ENCODE results near the gene SNX10. TPM values are rescaled to one million over a fixed set of nuclear protein-coding genes. Genes with fewer than 3 reads are reported as not detected.

Gene SNX10
- total and polyA plus RNA-seq, 2 donors (not counting 1 experiment from before 2014, with no cell fraction given): under 0.01 to 0.41 TPM

DNA sequence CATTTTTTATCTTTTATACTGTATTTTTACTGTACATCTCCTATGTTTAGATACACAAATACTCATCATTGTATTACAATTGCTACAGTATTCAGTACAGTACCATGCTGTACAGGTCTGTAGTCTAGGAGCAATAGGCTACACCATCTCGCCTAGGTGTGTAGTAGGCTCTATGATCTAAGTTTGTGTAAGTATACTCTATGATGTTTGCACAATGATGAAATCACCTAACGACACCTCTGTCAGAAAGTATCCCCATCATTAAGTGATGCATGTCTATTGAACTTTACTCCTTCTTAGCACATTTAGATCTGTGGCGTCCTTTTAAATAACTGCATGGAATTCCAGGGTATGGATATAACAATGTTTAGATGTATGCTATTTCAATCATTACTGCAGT is 112.0 kb downstream of the SNX10 start:
- Histone ChIP-seq H3K79me2 (ENCODE audit: control insufficient read depth, insufficient read depth, low read length) (no peaks in the 10 kb centered on the region), H3K27me3 (ENCODE audit: control insufficient read depth, insufficient read depth, low read length) (no peaks in the 10 kb centered on the region), H3K4me3 (replicated peaks in 1 of 4; ENCODE audit: control extremely low read depth in 1 of 4, insufficient read depth in 1 of 4, low read depth in 3 of 4, low read length in 4 of 4) (no peak overlapping the region), H2AFZ (ENCODE audit: low read length) (no peak overlapping the region), H3K9ac (ENCODE audit: insufficient read depth, low read length) (no peak overlapping the region), H3K4me2 (ENCODE audit: extremely low read depth, insufficient read depth, low read length) (no peak overlapping the region), H3K36me3 (ENCODE audit: control insufficient read depth, insufficient read depth, low read length) (no peaks in the 10 kb centered on the region), H4K20me1 (ENCODE audit: control insufficient read depth, extremely low read depth, insufficient read depth, low read length) (no peaks in the 10 kb centered on the region), H3K9me3 (ENCODE audit: control insufficient read depth, insufficient read depth, low read depth, low read length) (no peaks in the 10 kb centered on the region), H3K4me1 (ENCODE audit: control insufficient read depth, extremely low read depth, insufficient read depth, low read length) (no peaks in the 10 kb centered on the region), H3K27ac (ENCODE audit: insufficient read depth, low read length) (no peak overlapping the region)
- TF ChIP-seq EZH2 (IDR thresholded peaks at IDR 0.05; ENCODE audit: low read length, missing control alignments): no peak
- TF ChIP-seq, protein P1, sequence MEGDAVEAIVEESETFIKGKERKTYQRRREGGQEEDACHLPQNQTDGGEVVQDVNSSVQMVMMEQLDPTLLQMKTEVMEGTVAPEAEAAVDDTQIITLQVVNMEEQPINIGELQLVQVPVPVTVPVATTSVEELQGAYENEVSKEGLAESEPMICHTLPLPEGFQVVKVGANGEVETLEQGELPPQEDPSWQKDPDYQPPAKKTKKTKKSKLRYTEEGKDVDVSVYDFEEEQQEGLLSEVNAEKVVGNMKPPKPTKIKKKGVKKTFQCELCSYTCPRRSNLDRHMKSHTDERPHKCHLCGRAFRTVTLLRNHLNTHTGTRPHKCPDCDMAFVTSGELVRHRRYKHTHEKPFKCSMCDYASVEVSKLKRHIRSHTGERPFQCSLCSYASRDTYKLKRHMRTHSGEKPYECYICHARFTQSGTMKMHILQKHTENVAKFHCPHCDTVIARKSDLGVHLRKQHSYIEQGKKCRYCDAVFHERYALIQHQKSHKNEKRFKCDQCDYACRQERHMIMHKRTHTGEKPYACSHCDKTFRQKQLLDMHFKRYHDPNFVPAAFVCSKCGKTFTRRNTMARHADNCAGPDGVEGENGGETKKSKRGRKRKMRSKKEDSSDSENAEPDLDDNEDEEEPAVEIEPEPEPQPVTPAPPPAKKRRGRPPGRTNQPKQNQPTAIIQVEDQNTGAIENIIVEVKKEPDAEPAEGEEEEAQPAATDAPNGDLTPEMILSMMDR (conservative IDR thresholded peaks at IDR 0.05 in 1 of 2, IDR thresholded peaks at IDR 0.05 in 1 of 2; ENCODE audit: low read depth in 1 of 2, low read length in 2 of 2): no peak
- DNase-seq (ENCODE audit: low read depth in 2 of 2): no peak

DNA sequence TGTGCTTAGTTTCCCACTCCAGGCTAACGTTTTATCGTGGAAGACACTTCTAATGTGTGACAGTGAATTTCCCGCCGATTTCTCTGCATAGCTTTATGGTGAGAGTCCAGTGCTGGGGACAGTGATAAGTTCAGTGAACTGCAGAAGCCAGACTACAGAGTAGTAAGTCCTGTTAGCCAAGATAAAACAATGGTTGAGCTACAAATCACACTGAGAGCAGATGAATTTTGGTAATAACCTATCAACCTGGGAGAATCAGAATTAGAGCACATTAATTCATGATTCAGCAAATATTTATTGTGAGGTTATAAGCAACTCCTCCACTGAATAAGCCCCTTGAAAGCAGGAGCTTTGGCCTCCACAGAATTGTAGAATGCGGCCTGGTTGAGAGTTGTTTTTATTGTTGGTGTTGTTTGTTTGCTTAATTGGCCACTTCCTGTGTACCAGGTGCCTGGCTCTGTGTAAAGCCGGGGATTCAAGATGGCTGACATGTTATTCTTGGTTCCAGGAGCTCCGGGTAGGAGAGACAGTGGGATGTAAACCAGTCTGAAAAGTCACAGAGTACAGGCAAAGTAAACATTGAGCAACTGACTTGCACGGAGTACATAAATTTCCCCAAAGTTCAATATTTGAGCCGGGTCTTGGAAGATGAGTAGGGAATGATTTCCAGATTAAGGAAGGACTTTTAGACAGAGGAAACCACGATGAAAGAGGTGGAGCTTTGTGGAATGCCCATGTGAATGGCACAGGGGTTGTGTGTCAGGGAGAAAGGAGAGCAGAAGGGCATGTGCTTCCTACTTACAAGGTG is 112.7 kb downstream of the SNX10 start:
- DNase-seq (ENCODE audit: low read depth in 2 of 2): no peak
- Histone ChIP-seq H2AFZ (ENCODE audit: low read length) (no peak overlapping the region), H3K4me1 (ENCODE audit: control insufficient read depth, extremely low read depth, insufficient read depth, low read length) (no peaks in the 10 kb centered on the region), H3K27ac (ENCODE audit: insufficient read depth, low read length) (no peak overlapping the region), H3K27me3 (ENCODE audit: control insufficient read depth, insufficient read depth, low read length) (no peaks in the 10 kb centered on the region), H3K9ac (ENCODE audit: insufficient read depth, low read length) (no peak overlapping the region), H3K4me2 (ENCODE audit: extremely low read depth, insufficient read depth, low read length) (no peak overlapping the region), H3K4me3 (replicated peaks in 1 of 4; ENCODE audit: control extremely low read depth in 1 of 4, insufficient read depth in 1 of 4, low read depth in 3 of 4, low read length in 4 of 4) (no peak overlapping the region), H3K36me3 (ENCODE audit: control insufficient read depth, insufficient read depth, low read length) (no peaks in the 10 kb centered on the region), H3K9me3 (ENCODE audit: control insufficient read depth, insufficient read depth, low read depth, low read length) (no peaks in the 10 kb centered on the region), H4K20me1 (ENCODE audit: control insufficient read depth, extremely low read depth, insufficient read depth, low read length) (no peaks in the 10 kb centered on the region), H3K79me2 (ENCODE audit: control insufficient read depth, insufficient read depth, low read length) (no peaks in the 10 kb centered on the region)
- TF ChIP-seq, protein P1 (conservative IDR thresholded peaks at IDR 0.05 in 1 of 2, IDR thresholded peaks at IDR 0.05 in 1 of 2; ENCODE audit: low read depth in 1 of 2, low read length in 2 of 2): no peak
- no peak for TF ChIP-seq EZH2 (IDR thresholded peaks at IDR 0.05; ENCODE audit: low read length, missing control alignments)

DNA sequence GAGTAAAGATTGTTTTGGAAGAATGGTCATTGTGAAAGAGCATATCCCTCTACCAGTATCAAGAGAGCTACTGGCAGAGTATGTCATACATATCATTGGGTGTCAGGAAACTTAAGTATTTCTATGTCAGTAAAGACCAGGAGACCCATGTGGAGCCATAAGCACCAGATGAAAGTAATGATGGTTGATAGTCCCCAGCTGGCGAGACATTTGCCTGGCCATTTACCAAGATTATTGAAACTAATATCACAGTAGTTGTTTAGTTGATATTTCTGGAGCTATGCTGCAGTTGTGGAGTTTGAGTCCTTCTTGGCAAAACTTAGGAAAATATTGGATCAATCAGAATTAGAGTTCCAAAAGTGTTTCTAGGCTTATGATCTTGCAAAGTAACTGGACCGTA is 114.8 kb downstream of the SNX10 start:
- DNase-seq (ENCODE audit: low read depth in 2 of 2): no peak
- Histone ChIP-seq H3K4me3 (replicated peaks in 1 of 4; ENCODE audit: control extremely low read depth in 1 of 4, insufficient read depth in 1 of 4, low read depth in 3 of 4, low read length in 4 of 4) (no peak overlapping the region), H3K79me2 (ENCODE audit: control insufficient read depth, insufficient read depth, low read length) (no peaks in the 10 kb centered on the region), H3K36me3 (ENCODE audit: control insufficient read depth, insufficient read depth, low read length) (no peaks in the 10 kb centered on the region), H3K9me3 (ENCODE audit: control insufficient read depth, insufficient read depth, low read depth, low read length) (no peaks in the 10 kb centered on the region), H3K27me3 (ENCODE audit: control insufficient read depth, insufficient read depth, low read length) (no peaks in the 10 kb centered on the region), H2AFZ (ENCODE audit: low read length) (no peak overlapping the region), H3K27ac (ENCODE audit: insufficient read depth, low read length) (no peak overlapping the region), H3K4me1 (ENCODE audit: control insufficient read depth, extremely low read depth, insufficient read depth, low read length) (no peaks in the 10 kb centered on the region), H3K9ac (ENCODE audit: insufficient read depth, low read length) (no peak overlapping the region), H4K20me1 (ENCODE audit: control insufficient read depth, extremely low read depth, insufficient read depth, low read length) (no peaks in the 10 kb centered on the region), H3K4me2 (ENCODE audit: extremely low read depth, insufficient read depth, low read length) (no peak overlapping the region)
- TF ChIP-seq, protein P1 (conservative IDR thresholded peaks at IDR 0.05 in 1 of 2, IDR thresholded peaks at IDR 0.05 in 1 of 2; ENCODE audit: low read depth in 1 of 2, low read length in 2 of 2): no peak
- TF ChIP-seq EZH2 (IDR thresholded peaks at IDR 0.05; ENCODE audit: low read length, missing control alignments): no peak

Measured in fibroblast of lung (primary cell).